Neutrophil (primary cell): ENCODE results near the gene PKP1.
"Not testable (repeated sequence)": the region's sequence is repeated elsewhere in the genome, so short reads cannot be mapped to it uniquely, and the experiment has no call there.

Experiments used
- H3K27ac ChIP-seq: fragments of 200-600 bp; sonication (generic); 2 replicates; pipeline ENCODE4 v1.5.1; 2016; ENCODE audit warnings: mild to moderate bottlenecking, moderate library complexity
- H3K27me3 ChIP-seq: fragments of 200-600 bp; sonication (generic); 2 replicates; pipeline ENCODE4 v1.6.0; 2016; ENCODE audit warnings: mild to moderate bottlenecking
- H3K36me3 ChIP-seq: fragments of 200-600 bp; sonication (generic); 2 replicates; pipeline ENCODE4 v1.5.1; 2017
- H3K4me1 ChIP-seq, 2 experiments: fragments of 200-600 bp in 1 of 2; sonication (generic) in 1 of 2; 1 replicate in 1 of 2; 2 replicates in 1 of 2; pipeline versions ENCODE4 v1.5.1 to v1.6.1; 2013 to 2016; ENCODE audit warnings: low read depth in 1 of 2, low read length in 1 of 2, mild to moderate bottlenecking in 1 of 2, moderate library complexity in 1 of 2; ENCODE audit not compliant: control insufficient read depth in 1 of 2, insufficient read depth in 1 of 2
- H3K4me3 ChIP-seq, 2 experiments: fragments of 200-600 bp in 1 of 2; sonication (generic) in 1 of 2; 1 replicate in 1 of 2; 2 replicates in 1 of 2; pipeline ENCODE4 v1.5.1; 2013 to 2016; ENCODE audit warnings: low read depth in 1 of 2, low read length in 1 of 2, mild to moderate bottlenecking in 1 of 2, moderate library complexity in 1 of 2
- H3K9me3 ChIP-seq: fragments of 200-600 bp; sonication (generic); 2 replicates; pipeline ENCODE4 v1.5.1; 2016
- CTCF ChIP-seq: fragments of 200-600 bp; sonication (generic); IDR thresholded peaks from 2 replicates; pipeline ENCODE4 v1.5.1; 2016; ENCODE audit warnings: antibody characterized with exemption

The PKP1 gene

GRCh38 chr1:201253411-201253810, 29.9 kb upstream of the PKP1 start:
- Histone ChIP-seq H3K4me3 (no peak overlapping the region), H3K36me3 (no peaks in the 10 kb centered on the region), H3K9me3 (no peaks in the 10 kb centered on the region), H3K27ac (no peak overlapping the region), H3K4me1 (no peaks in the 10 kb centered on the region), H3K27me3 (peaks cover 3% of the 10 kb centered on the region)
- no peak for TF ChIP-seq CTCF

GRCh38 chr1:201253906-201254624, 29.2 kb upstream of the PKP1 start:
- H3K4me3 ChIP-seq: no peak overlapping the region
- peaks cover 9% of the 10 kb centered on the region for H3K27me3 ChIP-seq
- TF ChIP-seq CTCF: no peak
- H3K4me1 ChIP-seq: no peaks in the 10 kb centered on the region
- H3K27ac ChIP-seq: no peak overlapping the region
- H3K36me3 ChIP-seq: no peaks in the 10 kb centered on the region
- H3K9me3 ChIP-seq: no peaks in the 10 kb centered on the region

- no peak overlapping the region for H3K4me3 ChIP-seq
- no peaks in the 10 kb centered on the region for H3K36me3 ChIP-seq
- TF ChIP-seq CTCF: peak; percentile 86
- H3K27ac ChIP-seq: no peak overlapping the region
- no peaks in the 10 kb centered on the region for H3K4me1 ChIP-seq
- H3K9me3 ChIP-seq: no peaks in the 10 kb centered on the region
- H3K27me3 ChIP-seq: peaks cover 17% of the 10 kb centered on the region
Measured at GRCh38 chr1:201254625-201255478, 28.5 kb upstream of the PKP1 start.

- Histone ChIP-seq H3K27me3 (peaks cover 26% of the 10 kb centered on the region), H3K27ac (no peak overlapping the region), H3K9me3 (no peaks in the 10 kb centered on the region), H3K4me3 (no peak overlapping the region), H3K4me1 (no peaks in the 10 kb centered on the region), H3K36me3 (no peaks in the 10 kb centered on the region)
- TF ChIP-seq CTCF: no peak
Measured at GRCh38 chr1:201255479-201256362, 27.6 kb upstream of the PKP1 start.

- H3K27me3 ChIP-seq: peaks cover 44% of the 10 kb centered on the region
- not testable (repeated sequence) for H3K4me3 ChIP-seq, H3K9me3 ChIP-seq, H3K36me3 ChIP-seq, H3K27ac ChIP-seq, H3K4me1 ChIP-seq
Measured at GRCh38 chr1:201258132-201258531, 25.2 kb upstream of the PKP1 start.
